ENCODE data around the gene HOXC10.

Gene HOXC10

GRCh38 chr12:53950789-53951576 lies 34.0 kb upstream of the HOXC10 start:
- ATAC-seq, result no peak

DNA sequence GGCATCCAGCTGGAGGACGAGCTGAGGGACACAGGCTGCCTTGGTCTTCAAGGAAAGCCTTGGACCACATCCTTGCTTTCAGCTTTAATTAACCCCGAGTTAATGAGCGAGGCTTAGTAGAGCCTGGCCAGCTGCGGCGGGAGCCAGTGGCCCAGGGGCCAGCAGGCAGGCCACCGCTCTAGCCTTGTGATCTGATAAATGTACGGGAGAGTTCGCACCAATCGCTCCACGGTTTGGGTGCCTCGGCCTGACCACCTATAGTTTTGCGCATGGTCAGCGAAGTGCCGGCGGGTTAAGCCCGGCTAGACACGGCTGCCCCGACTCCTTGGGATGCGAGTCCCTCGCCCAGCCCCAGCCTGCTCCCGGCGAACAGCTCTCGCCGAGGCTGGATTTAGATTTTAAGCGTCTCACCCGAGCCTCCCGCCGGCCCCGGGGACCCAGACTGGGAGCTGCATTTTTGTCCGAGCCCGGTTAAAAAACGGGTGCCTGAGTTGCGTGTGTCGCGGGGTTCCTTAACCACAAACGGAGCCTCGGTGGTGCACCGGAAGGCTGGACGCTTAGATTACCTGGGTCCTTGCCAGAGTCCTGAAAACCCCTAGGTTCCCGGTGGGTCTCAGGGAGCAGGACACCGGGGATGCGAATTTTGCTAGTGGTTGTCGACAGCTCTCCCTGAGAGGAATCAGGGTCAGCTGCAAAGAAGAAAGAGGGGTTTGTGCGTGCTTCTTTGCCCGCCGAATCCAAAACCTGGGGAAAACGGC lies 33.2 kb upstream of the HOXC10 start:
- ATAC-seq, result no peak

- no peak for ATAC-seq
Measured at GRCh38 chr12:53952335-53952694, 32.6 kb upstream of the HOXC10 start.

GRCh38 chr12:53952871-53953734 lies 31.8 kb upstream of the HOXC10 start:
- no peak for ATAC-seq

DNA sequence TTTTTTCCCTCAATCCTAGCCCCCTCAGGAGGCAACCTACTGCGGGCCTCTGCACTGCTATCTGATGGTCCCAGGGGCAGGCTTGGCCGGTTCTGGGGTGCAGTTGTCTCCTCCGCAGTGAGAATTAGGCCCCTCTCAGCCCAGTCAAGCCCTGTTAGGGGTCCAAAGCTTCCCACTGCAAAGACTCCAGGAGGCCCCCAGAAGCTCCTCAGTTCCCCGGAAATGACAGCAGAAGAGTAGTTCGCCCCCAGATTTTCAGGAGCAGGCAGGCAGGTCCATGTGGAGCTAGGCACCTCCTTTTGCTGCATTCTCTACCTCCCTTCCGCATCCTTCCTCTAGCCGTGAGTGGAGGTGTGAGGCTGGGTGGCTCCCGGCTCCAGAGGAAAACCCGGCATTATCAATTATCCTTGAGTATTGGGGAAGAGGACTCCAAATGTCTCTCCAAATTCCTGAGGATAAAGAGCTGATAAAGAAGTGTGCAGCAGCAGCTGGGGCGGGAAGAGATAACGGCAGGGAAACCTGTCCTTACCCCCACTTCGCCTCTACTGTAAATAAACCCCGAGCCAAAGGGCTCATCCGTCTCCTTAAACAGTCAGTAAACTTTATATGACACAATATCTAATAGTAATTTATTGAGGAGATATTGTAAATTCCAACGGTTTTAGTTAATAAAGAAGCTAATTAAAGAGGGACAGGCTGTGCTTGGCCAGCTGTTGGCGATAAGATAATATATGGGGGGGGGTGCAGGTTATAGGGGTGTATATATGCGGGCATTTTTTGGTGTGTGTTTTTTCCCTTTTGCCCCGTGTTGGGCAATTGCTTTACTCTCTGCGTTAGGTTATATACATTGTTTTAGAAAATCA lies 30.9 kb upstream of the HOXC10 start:
- no peak for ATAC-seq

GRCh38 chr12:53954694-53955035 lies 30.3 kb upstream of the HOXC10 start, which contains the start of gene HOXC12:
Gene HOXC12, plus strand, starts transcription at chr12:53954903. Its CDS starts 27 bp downstream, at chr12:53954930.
- ATAC-seq, result no peak

GRCh38 chr12:53955036-53955775 lies 29.7 kb upstream of the HOXC10 start:
- no peak for ATAC-seq

DNA sequence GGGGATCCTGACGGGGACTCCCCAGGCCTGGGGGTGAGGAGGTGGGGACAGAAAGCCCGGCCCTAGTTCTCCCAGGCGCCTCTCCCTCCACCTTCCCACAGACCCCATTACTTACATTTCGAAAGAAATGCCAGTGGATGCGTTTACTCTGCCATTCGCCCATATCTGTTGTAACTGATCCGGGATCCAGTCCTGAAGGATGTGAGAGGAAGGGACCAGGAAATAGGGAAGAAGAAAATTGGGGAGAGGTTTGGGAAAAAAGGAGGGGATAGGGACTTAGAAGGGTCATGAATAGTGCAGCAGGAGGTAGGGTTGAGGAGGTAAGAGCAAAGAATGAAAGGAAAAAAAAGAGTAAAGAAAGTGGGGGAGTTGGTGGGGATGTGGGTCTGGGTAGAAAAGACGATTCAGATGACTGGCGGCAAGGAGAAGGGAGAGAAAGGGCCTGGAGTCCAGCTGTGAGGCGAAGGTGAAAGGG lies 29.1 kb upstream of the HOXC10 start:
- ATAC-seq, result no peak

- no peak for ATAC-seq
Measured at GRCh38 chr12:53956251-53956887, 28.6 kb upstream of the HOXC10 start.

DNA sequence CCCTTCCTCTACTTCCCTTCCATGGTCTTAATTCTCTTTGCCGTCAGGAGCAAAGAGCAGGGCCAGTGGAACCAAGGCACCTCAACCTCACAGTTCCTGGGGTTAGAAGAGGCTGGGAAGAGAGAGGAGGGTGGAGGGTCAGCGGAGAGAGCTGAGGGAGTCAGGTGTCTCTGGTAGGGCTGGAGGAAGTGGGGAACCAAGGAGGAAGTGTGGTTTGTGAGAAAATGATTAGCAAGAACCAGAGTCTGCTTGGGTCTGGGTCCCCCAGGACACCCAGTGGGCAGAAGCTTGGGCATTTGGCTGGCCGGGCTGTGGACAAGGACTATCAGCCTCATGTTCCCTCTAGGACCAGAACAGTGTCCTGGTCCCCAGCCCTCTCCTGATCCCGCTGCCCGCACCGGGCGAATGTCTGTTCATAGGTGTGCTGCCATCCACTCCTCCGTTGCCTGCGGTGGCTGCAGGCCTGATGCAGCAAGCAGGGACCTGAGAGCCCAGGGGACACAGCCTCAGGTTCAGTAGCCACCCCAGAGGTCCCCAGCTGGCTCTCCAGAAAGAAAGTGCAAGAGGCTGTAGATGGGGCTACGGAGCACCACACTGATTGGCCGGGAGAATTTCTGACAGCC lies 27.9 kb upstream of the HOXC10 start:
- ATAC-seq, result no peak

DNA sequence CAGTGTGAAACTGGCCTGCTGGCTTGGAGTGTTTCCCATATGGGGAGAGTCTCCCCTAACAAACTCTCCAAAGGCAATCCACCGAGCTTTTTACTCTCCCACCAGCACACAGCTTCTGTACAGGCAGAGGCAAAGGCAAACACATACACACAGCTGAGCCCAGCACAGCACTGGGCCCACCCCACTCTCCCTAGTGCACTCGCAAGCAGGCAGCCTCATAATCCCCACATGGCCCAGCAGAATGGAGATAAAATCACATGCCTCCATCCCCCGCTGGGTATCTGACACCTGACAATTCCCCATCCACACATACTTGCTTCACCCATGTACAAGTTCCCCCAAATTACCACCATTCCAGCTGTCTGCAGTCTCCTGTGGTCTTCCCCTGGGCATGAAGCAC lies 26.8 kb upstream of the HOXC10 start:
- no peak for ATAC-seq

- no peak for ATAC-seq
Measured at GRCh38 chr12:53959314-53959713, 25.6 kb upstream of the HOXC10 start.

DNA sequence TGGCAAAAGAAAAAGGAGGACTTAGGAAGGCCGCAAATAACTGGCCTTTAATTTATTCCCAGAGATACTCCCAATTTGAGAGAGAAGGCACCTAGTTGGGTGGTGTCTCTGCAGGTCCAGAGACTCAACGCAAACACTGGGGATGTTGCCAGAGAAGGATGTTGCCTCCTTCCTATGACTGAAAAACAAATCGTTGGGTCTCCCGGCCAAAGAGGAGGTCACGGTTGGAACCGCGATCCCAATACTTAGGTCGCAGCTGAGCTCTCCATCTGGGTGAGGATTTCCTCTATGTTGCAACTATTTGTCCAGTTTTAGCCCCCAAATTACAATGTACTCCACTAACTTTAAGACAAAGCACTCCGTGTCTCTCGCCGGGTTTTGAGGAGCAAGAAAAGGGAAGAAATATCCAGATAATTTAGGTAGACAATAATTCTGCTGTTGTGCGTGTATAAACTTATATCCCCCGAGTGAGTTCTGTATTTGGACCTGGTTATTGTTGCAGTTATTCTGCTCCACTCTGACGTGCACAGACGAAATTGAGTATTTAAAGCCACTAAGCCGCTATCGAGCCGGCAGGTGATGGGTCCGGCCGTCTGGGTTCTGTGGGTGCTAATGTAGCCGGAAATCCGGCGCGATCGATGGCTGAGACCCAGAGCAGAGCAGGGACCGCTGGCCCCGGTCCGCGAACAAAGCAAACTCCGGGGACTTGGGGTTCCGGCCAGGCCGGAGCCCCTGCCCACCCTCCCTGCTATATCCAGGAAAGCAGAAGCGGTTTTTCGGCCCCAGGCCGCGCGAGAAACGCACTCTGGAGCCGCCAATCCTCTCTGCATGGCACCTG lies 24.5 kb upstream of the HOXC10 start:
- ATAC-seq, result no peak

DNA sequence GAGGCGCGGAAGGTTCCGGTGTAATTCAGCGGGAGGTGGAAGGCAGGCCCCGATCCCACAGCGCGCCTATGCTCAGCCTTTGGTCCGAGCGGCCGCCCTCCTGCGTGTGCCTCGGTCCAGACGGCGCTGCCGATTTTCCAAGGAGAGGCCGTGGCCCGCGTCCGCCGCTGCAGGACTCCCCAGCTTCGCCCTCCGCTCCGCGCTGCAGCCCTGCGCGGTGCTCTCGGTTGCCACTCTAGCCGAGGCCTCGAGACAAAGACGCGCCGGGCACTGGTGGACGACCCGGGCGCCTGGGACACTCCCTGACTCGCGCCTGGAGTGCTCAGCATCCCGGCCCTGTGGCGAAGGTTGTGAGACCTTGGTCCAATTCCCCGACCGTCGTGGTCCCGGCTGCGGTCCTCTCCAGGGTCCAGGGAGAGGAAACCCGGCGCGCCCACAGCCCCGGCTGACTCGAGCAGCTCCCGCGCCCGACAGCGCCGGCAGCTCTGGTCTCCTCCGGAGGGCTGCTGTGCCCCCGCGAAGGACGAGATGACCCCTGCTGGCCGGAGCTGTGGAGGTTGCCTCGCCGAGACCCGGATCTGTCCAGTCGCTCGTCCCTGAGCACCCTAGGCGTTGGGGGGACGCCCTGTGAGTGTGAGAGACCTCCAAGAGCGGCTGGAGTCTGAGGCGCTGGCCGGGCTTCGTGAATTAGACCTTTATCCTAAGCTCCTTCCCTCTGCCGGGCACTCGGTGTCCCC lies 23.8 kb upstream of the HOXC10 start:
- no peak for ATAC-seq

- no peak for ATAC-seq
Measured at GRCh38 chr12:53963005-53963404, 21.9 kb upstream of the HOXC10 start.

DNA sequence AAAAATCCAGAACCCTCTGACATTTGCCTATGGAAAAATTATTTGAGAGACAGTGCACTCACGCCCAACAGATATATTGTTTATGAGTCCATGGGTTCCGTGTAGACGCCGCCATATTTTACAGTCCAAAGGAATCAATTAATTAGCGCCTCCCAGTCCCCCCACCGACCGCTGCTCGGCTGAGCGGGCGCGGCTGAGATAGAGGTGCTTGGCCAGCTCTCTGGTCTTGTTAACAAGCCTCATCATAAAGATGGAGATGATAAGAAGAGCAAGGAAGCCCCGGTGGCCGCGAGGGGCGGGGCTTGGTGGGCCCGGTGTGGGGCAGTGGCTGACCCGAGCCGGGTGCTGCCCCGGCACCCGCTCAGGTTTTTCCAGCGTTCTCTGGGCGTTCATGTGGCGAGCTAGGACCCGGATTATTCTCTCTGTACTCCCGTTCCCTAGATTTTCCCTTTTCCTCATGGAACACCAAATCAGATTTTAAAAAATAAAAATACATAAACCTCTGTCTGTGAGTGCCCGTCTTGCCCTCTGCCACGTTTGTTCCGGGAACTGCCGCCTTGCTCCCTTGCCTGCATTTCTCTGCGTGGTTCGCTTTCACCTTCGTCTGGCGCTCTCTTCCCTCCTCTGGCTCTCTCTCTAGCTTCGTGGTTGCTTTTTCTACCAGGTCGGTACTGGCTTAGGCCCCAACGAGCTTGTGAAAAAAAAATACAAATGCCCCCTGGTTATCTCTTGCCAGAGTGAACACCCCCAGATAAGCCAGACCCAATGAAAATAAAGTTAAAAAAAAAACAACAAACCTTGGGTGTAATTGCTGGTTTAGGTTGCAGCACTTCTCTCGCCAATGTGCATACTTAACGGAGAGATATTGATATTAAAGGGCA lies 21.3 kb upstream of the HOXC10 start:
- no peak for ATAC-seq

DNA sequence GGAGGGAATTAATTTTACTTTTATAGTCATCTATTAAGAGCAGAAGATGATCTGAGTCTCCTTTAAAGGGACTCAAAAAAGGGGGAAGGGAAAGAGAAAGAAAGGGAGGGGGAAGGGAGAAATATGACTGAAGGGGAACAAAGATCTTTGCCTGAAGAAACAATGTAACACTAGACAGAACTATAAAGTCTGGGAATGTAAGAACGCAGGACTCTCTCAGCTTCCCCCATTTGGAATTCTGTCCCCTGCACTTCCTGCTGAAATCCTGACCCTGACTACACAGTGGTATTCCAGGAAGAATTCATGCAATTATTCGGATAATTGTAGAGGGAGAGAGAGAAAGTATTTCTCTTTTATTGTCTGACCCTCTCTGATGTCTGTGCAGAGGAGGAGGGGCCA lies 20.6 kb upstream of the HOXC10 start:
- ATAC-seq, result no peak
